OCI-LY7 (cell line): Measurements from ENCODE around the gene KCNMA1. TPM values are rescaled to one million over a fixed set of nuclear protein-coding genes. Genes with fewer than 3 reads are reported as not detected.

Experiments
- BruUV-seq: library from RNA; stranded (reverse); fragments of 400-500 nt; replicated peaks from 2 replicates; lab custom pipeline; 2021; lab: Mats Ljungman, UMichigan
- CTCF ChIA-PET: fragments of 300-600 bp; sonication (Branson Sonifier 250); formaldehyde crosslinking; loops from one replicate; lab custom pipeline; 2022; ENCODE audit warnings: antibody characterized with exemption; ENCODE audit not compliant: unreplicated experiment; lab: Charles Lee
- POLR2A ChIA-PET: fragments of 300-600 bp; sonication (Branson Sonifier 250); formaldehyde crosslinking; loops from one replicate; lab custom pipeline; 2022; ENCODE audit warnings: antibody characterized with exemption; lab: Charles Lee
- DNase-seq: peaks from one replicate; pipeline ENCODE4 v3.0.0-alpha.2; 2015; ENCODE audit warnings: low spot score
- H2AFZ ChIP-seq: fragments of 200-600 bp; sonication (generic), shearing (Covaris generic); 2 replicates; pipeline ENCODE4 v1.6.1; 2014; ENCODE audit warnings: mild to moderate bottlenecking, antibody characterized with exemption, low read length, moderate library complexity
- H3K27ac ChIP-seq: fragments of 200-600 bp; sonication (generic); 2 replicates; pipeline ENCODE4 v1.5.1; 2014; ENCODE audit warnings: mixed run types, low read depth, mild to moderate bottlenecking, moderate library complexity, low read length, inconsistent platforms; ENCODE audit not compliant: poor library complexity, severe bottlenecking
- H3K36me3 ChIP-seq: fragments of 200-600 bp; sonication (generic); 2 replicates; pipeline ENCODE4 v1.6.1; 2014; ENCODE audit warnings: mild to moderate bottlenecking, antibody characterized with exemption, low read length, moderate library complexity, mixed read lengths; ENCODE audit not compliant: insufficient read depth
- H3K4me1 ChIP-seq: fragments of 200-600 bp; sonication (generic); 2 replicates; pipeline ENCODE4 v1.5.1; 2014; ENCODE audit warnings: mild to moderate bottlenecking, low read length; ENCODE audit not compliant: insufficient read depth, poor library complexity, severe bottlenecking
- H3K4me2 ChIP-seq: fragments of 200-600 bp; sonication (generic); 2 replicates; pipeline ENCODE4 v1.6.1; 2014; ENCODE audit warnings: mild to moderate bottlenecking, low read length
- H3K4me3 ChIP-seq: fragments of 200-600 bp; sonication (generic); 2 replicates; pipeline ENCODE4 v1.5.1; 2014; ENCODE audit warnings: mild to moderate bottlenecking, low read depth, low read length; ENCODE audit not compliant: poor library complexity, severe bottlenecking
- H3K79me2 ChIP-seq: fragments of 200-600 bp; sonication (generic); 2 replicates; pipeline ENCODE4 v1.6.1; 2016; ENCODE audit warnings: low read depth, mild to moderate bottlenecking, low read length, moderate library complexity, mixed read lengths; ENCODE audit not compliant: insufficient read depth
- H3K9me2 ChIP-seq: fragments of 200-600 bp; sonication (generic); 2 replicates; pipeline ENCODE4 v1.6.1; 2016; ENCODE audit warnings: mild to moderate bottlenecking, low read length, mixed read lengths; ENCODE audit not compliant: insufficient read depth
- H3K9me3 ChIP-seq: fragments of 200-600 bp; sonication (generic); 2 replicates; pipeline ENCODE4 v1.6.1; 2014; ENCODE audit warnings: mild to moderate bottlenecking, mixed run types, low read length, mixed read lengths
- H4K20me1 ChIP-seq: fragments of 200-600 bp; sonication (generic); 2 replicates; pipeline ENCODE4 v1.6.1; 2014; ENCODE audit warnings: mild to moderate bottlenecking, antibody characterized with exemption, low read length, moderate library complexity, mixed read lengths; ENCODE audit not compliant: insufficient read depth
- CTCF ChIP-seq: fragments of 200-600 bp; sonication (generic); conservative IDR thresholded peaks from 2 replicates; pipeline ENCODE4 v1.5.1; 2014; ENCODE audit warnings: mild to moderate bottlenecking, antibody characterized with exemption, low read length, moderate library complexity, mixed read lengths
- EZH2phosphoT487 ChIP-seq: fragments of 200-600 bp; sonication (generic); IDR thresholded peaks from 2 replicates; pipeline ENCODE4 v1.6.1; 2018; ENCODE audit warnings: low read depth, borderline replicate concordance, mild to moderate bottlenecking, mixed run types, antibody characterized with exemption, low read length, moderate library complexity, mixed read lengths
- intact Hi-C: fragments of 100-400 bp; cut with micrococcal nuclease; formaldehyde crosslinking; loops from one replicate; pipeline ENCODE4 v1.10.0; 2022; ENCODE audit not compliant: unreplicated experiment
- total RNA-seq, 2 experiments: library from RNA; depleted of rRNA in 1 of 2; stranded (reverse); fragments of >200 nt in 1 of 2; shearing (Covaris generic) in 1 of 2; gene quantifications; 2 replicates each; pipeline ENCODE4 v1.2.3, GENCODE V29; 2014 to 2022

Gene KCNMA1
- total RNA-seq, 2 experiments from 2014 or later = not detected

- H3K9me3 ChIP-seq = no peaks in the 10 kb centered on the region
- no peaks in the 10 kb centered on the region for H4K20me1 ChIP-seq
- no peaks in the 10 kb centered on the region for H3K4me1 ChIP-seq
- H3K79me2 ChIP-seq = no peaks in the 10 kb centered on the region
- no peaks in the 10 kb centered on the region for H3K36me3 ChIP-seq
- no peak overlapping the region for H2AFZ ChIP-seq
- ChIA-PET CTCF (no interaction called here), POLR2A (no interaction called here)
- TF ChIP-seq CTCF (no peak), EZH2phosphoT487 (no peak)
- H3K4me3 ChIP-seq = no peak overlapping the region
- no peak for DNase-seq
- intact Hi-C loops = no loop called here
- H3K9me2 ChIP-seq = no peaks in the 10 kb centered on the region
- no peak overlapping the region for H3K27ac ChIP-seq
- no peak overlapping the region for H3K4me2 ChIP-seq
- BruUV-seq = no TSS peak
These were observed 139.9 kb downstream of the KCNMA1 start for GRCh38 chr10:77497748-77498147.

DNA sequence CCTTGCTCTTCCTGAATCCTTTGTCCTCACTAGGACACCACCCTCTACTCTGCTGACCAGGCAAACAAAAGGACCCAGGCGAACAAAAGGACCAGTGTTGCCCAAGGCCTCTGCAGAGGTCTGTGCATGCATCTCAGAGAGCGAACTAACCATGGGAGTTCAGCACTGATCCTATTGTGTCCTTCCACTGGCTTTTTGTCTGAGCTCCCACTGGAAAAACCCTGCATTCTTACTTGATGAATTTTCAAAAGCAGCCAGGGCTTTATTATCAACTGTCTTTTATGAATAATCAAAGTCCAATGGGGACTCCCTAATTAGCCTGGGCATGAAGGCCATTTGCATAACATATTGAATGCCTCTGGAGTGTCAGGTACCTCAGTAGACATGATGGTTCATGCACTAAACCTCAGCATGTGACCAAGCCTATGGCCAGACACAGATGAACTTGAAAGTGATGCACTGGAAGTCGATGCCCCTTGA is 140.6 kb downstream of the KCNMA1 start:
- H3K4me3 ChIP-seq = no peak overlapping the region
- H2AFZ ChIP-seq = no peak overlapping the region
- H3K36me3 ChIP-seq = no peaks in the 10 kb centered on the region
- CTCF ChIA-PET = no interaction called here
- no peak for DNase-seq
- H3K9me3 ChIP-seq = no peaks in the 10 kb centered on the region
- no TSS peak for BruUV-seq
- no peaks in the 10 kb centered on the region for H3K9me2 ChIP-seq
- intact Hi-C loops = no loop called here
- POLR2A ChIA-PET = no interaction called here
- H3K27ac ChIP-seq = no peak overlapping the region
- no peaks in the 10 kb centered on the region for H4K20me1 ChIP-seq
- no peaks in the 10 kb centered on the region for H3K79me2 ChIP-seq
- no peak overlapping the region for H3K4me2 ChIP-seq
- H3K4me1 ChIP-seq = no peaks in the 10 kb centered on the region
- TF ChIP-seq EZH2phosphoT487 (no peak), CTCF (no peak)

GRCh38 chr10:77494756-77495541 is 142.7 kb downstream of the KCNMA1 start:
- no peak for DNase-seq
- Histone ChIP-seq H3K27ac (no peak overlapping the region), H3K4me1 (no peaks in the 10 kb centered on the region), H3K79me2 (no peaks in the 10 kb centered on the region), H4K20me1 (no peaks in the 10 kb centered on the region), H2AFZ (no peak overlapping the region), H3K9me3 (no peaks in the 10 kb centered on the region), H3K9me2 (no peaks in the 10 kb centered on the region), H3K36me3 (no peaks in the 10 kb centered on the region), H3K4me3 (no peak overlapping the region), H3K4me2 (no peak overlapping the region)
- POLR2A ChIA-PET = no interaction called here
- no peak for TF ChIP-seq CTCF
- TF ChIP-seq EZH2phosphoT487 = no peak
- CTCF ChIA-PET = no interaction called here
- intact Hi-C loops = no loop called here
- no TSS peak for BruUV-seq
